ENCODE measurements around the gene BTBD9. TPM values are rescaled to one million over a fixed set of nuclear protein-coding genes. Genes with fewer than 3 reads are reported as not detected.
A peak's percentile ranks its signal among the peaks of the same experiment; 100 is the strongest.

The BTBD9 gene
- total and polyA plus RNA-seq, 9 of the 15 experiments (the other 6 are each of a cell fraction or from before 2014, with no cell fraction given): 0.08 to 1.6 (median 0.58) TPM

DNA sequence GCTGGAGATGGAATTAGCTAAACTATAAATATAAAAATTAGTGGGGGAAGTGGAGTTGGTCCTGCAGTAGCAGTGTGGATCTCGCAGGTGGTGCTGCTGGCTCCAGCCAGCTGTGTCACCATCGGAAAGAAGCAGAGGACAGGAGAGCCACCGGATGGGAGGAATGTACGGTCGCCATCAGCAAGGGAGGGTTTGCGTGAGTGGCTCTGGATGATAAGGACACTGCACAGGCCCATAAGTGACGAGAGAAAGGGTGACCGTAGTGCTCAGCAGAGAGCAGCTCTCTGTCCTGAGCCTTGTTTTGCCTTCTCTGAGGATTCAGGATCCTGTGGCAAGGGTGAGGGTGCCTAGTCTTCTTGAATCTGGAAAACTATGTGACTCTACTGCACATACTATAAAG lies 441.5 kb downstream of the BTBD9 start (continued):
- TF ChIP-seq CBFA2T2 (conservative IDR thresholded peaks at IDR 0.05): peak; percentile 70
- TF ChIP-seq, protein P1, sequence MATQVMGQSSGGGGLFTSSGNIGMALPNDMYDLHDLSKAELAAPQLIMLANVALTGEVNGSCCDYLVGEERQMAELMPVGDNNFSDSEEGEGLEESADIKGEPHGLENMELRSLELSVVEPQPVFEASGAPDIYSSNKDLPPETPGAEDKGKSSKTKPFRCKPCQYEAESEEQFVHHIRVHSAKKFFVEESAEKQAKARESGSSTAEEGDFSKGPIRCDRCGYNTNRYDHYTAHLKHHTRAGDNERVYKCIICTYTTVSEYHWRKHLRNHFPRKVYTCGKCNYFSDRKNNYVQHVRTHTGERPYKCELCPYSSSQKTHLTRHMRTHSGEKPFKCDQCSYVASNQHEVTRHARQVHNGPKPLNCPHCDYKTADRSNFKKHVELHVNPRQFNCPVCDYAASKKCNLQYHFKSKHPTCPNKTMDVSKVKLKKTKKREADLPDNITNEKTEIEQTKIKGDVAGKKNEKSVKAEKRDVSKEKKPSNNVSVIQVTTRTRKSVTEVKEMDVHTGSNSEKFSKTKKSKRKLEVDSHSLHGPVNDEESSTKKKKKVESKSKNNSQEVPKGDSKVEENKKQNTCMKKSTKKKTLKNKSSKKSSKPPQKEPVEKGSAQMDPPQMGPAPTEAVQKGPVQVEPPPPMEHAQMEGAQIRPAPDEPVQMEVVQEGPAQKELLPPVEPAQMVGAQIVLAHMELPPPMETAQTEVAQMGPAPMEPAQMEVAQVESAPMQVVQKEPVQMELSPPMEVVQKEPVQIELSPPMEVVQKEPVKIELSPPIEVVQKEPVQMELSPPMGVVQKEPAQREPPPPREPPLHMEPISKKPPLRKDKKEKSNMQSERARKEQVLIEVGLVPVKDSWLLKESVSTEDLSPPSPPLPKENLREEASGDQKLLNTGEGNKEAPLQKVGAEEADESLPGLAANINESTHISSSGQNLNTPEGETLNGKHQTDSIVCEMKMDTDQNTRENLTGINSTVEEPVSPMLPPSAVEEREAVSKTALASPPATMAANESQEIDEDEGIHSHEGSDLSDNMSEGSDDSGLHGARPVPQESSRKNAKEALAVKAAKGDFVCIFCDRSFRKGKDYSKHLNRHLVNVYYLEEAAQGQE (IDR thresholded peaks at IDR 0.05; ENCODE audit: borderline replicate concordance): 0 out of 2 replicates have a peak, but pooled peaks have one; percentile 11
- TF ChIP-seq, protein P1 (CRISPR knock-in tag; IDR thresholded peaks at IDR 0.05; ENCODE audit: low read depth): no peak
- TF ChIP-seq ZNF12 (CRISPR knock-in tag; IDR thresholded peaks at IDR 0.05): no peak
- no peak for TF ChIP-seq ZNF224 (CRISPR knock-in tag; IDR thresholded peaks at IDR 0.05)
- no peak for TF ChIP-seq RBM25 (IDR thresholded peaks at IDR 0.05; ENCODE audit: low read depth, low read length, severe bottlenecking)
- TF ChIP-seq RCOR1 (IDR thresholded peaks at IDR 0.05; ENCODE audit: borderline replicate concordance in 1 of 2, low read depth in 2 of 2, low read length in 2 of 2): peak in 1 of 2 experiments; percentile 63; a peak in 2 of 4 replicates
- no peak for TF ChIP-seq ZNF589 (CRISPR knock-in tag; IDR thresholded peaks at IDR 0.05; ENCODE audit: low read depth)
- no peak for TF ChIP-seq SOX6 (IDR thresholded peaks at IDR 0.05)
- TF ChIP-seq, protein P2, sequence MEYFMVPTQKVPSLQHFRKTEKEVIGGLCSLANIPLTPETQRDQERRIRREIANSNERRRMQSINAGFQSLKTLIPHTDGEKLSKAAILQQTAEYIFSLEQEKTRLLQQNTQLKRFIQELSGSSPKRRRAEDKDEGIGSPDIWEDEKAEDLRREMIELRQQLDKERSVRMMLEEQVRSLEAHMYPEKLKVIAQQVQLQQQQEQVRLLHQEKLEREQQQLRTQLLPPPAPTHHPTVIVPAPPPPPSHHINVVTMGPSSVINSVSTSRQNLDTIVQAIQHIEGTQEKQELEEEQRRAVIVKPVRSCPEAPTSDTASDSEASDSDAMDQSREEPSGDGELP (CRISPR knock-in tag; IDR thresholded peaks at IDR 0.05; ENCODE audit: borderline replicate concordance): peak; percentile 66; the same call in 1 of the 2 replicates
- no peak for TF ChIP-seq SP1 (CRISPR knock-in tag; IDR thresholded peaks at IDR 0.05)
- peak; percentile 27; the same call in 1 of the 2 replicates for TF ChIP-seq STAT5A (IDR thresholded peaks at IDR 0.05; ENCODE audit: borderline replicate concordance, low read length)
- TF ChIP-seq, protein P3, sequence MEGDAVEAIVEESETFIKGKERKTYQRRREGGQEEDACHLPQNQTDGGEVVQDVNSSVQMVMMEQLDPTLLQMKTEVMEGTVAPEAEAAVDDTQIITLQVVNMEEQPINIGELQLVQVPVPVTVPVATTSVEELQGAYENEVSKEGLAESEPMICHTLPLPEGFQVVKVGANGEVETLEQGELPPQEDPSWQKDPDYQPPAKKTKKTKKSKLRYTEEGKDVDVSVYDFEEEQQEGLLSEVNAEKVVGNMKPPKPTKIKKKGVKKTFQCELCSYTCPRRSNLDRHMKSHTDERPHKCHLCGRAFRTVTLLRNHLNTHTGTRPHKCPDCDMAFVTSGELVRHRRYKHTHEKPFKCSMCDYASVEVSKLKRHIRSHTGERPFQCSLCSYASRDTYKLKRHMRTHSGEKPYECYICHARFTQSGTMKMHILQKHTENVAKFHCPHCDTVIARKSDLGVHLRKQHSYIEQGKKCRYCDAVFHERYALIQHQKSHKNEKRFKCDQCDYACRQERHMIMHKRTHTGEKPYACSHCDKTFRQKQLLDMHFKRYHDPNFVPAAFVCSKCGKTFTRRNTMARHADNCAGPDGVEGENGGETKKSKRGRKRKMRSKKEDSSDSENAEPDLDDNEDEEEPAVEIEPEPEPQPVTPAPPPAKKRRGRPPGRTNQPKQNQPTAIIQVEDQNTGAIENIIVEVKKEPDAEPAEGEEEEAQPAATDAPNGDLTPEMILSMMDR (IDR thresholded peaks at IDR 0.05 in 2 of 3, conservative IDR thresholded peaks at IDR 0.05 in 1 of 3; ENCODE audit: insufficient read depth in 2 of 3, low read depth in 1 of 3, low read length in 3 of 3): peak; percentile 26 to 48 (median 35); a peak in 3 of 6 replicates
- TF ChIP-seq MED1 (CRISPR knock-in tag; IDR thresholded peaks at IDR 0.05; ENCODE audit: borderline replicate concordance): no peak
- TF ChIP-seq NUFIP1 (IDR thresholded peaks at IDR 0.05; ENCODE audit: partially characterized antibody): no peak
- 0 out of 2 replicates have a peak, but pooled peaks have one; percentile 11 for TF ChIP-seq MTA2 (IDR thresholded peaks at IDR 0.05; ENCODE audit: low read depth)
- peak in 1 of 2 experiments; percentile 36; a peak in 3 of 4 replicates for TF ChIP-seq RAD21 (CRISPR knock-in tag; conservative IDR thresholded peaks at IDR 0.05 in 1 of 2, IDR thresholded peaks at IDR 0.05 in 1 of 2)
- peak; percentile 79 for TF ChIP-seq CBFA2T3 (IDR thresholded peaks at IDR 0.05)
